SK-N-SH (cell line): ENCODE data around the gene RUNDC3A. TPM values are rescaled to one million over a fixed set of nuclear protein-coding genes. Genes with fewer than 3 reads are reported as not detected.

Experiments used
- CTCF ChIA-PET: fragments of 300-600, 350-600 bp; formaldehyde crosslinking; extraction: SDS; loops from one replicate; lab custom pipeline; 2021; lab: Yijun Ruan, JAX
- POLR2A ChIA-PET: fragments of 350-600 bp; sonication (Branson Sonifier 250); formaldehyde crosslinking; extraction: SDS; loops from one replicate; lab custom pipeline; 2020; ENCODE audit warnings: antibody characterized with exemption, inconsistent platforms; lab: Yijun Ruan, JAX
- DNase-seq: peaks from one replicate; pipeline ENCODE4 v3.0.0; 2012
- H2AFZ ChIP-seq: fragments of 200-600 bp; sonication (generic); 2 replicates; pipeline ENCODE4 v1.8.1; 2016; ENCODE audit warnings: antibody characterized with exemption, mild to moderate bottlenecking, low read depth
- H3F3A ChIP-seq: fragments of 200-600 bp; sonication (generic); replicated peaks from 2 replicates; pipeline ENCODE3; 2016; ENCODE audit warnings: antibody characterized with exemption, mild to moderate bottlenecking; ENCODE audit not compliant: insufficient read depth
- H3K27ac ChIP-seq, 2 experiments: fragments of 200-500 bp in 1 of 2; fragments of 200-600 bp in 1 of 2; sonication (Bioruptor generic) in 1 of 2; sonication (generic), shearing (Covaris generic) in 1 of 2; 2 replicates each; pipeline versions ENCODE4 v1.5.1 to v1.6.1; 2014 to 2016; ENCODE audit warnings: low read depth in 2 of 2, inconsistent platforms in 1 of 2, low read length in 1 of 2, mild to moderate bottlenecking in 1 of 2, mixed read lengths in 1 of 2
- H3K27me3 ChIP-seq: fragments of 200-600 bp; sonication (generic), shearing (Covaris generic); 2 replicates; pipeline ENCODE4 v1.6.1; 2016; ENCODE audit warnings: mixed run types; ENCODE audit not compliant: insufficient read depth
- H3K36me3 ChIP-seq, 2 experiments: fragments of 200-500 bp in 1 of 2; fragments of 200-600 bp in 1 of 2; sonication (Bioruptor generic) in 1 of 2; sonication (generic) in 1 of 2; replicated peaks in 1 of 2; 2 replicates each; pipeline versions ENCODE3 to v1.5.1; 2014 to 2016; ENCODE audit warnings: low read length in 1 of 2, mild to moderate bottlenecking in 1 of 2; ENCODE audit not compliant: insufficient read depth in 2 of 2, control insufficient read depth in 1 of 2
- H3K4me1 ChIP-seq, 2 experiments: fragments of 200-500 bp in 1 of 2; fragments of 200-600 bp in 1 of 2; sonication (Bioruptor generic) in 1 of 2; sonication (generic), shearing (Covaris generic) in 1 of 2; 2 replicates each; pipeline versions ENCODE4 v1.5.1 to v1.6.1; 2014 to 2016; ENCODE audit warnings: low read depth in 1 of 2, low read length in 1 of 2, mixed run types in 1 of 2; ENCODE audit not compliant: insufficient read depth in 2 of 2, control insufficient read depth in 1 of 2
- H3K4me2 ChIP-seq: fragments of 200-600 bp; sonication (generic), shearing (Covaris generic); 2 replicates; pipeline ENCODE4 v1.6.1; 2017; ENCODE audit warnings: mixed run types
- H3K4me3 ChIP-seq, 2 experiments: fragments of 200-500 bp in 1 of 2; fragments of 200-600 bp in 1 of 2; sonication (Bioruptor generic) in 1 of 2; sonication (generic), shearing (Covaris generic) in 1 of 2; 2 replicates each; pipeline versions ENCODE4 v1.5.1 to v1.8.1; 2014 to 2016; ENCODE audit warnings: low read depth in 2 of 2, inconsistent platforms in 1 of 2, low read length in 1 of 2, mild to moderate bottlenecking in 1 of 2, mixed read lengths in 1 of 2, moderate library complexity in 1 of 2
- H3K79me2 ChIP-seq: fragments of 200-600 bp; sonication (generic); 2 replicates; pipeline ENCODE4 v1.8.1; 2017; ENCODE audit warnings: mild to moderate bottlenecking; ENCODE audit not compliant: insufficient read depth
- H3K9ac ChIP-seq: fragments of 200-600 bp; sonication (generic); 2 replicates; pipeline ENCODE4 v1.6.1; 2017; ENCODE audit warnings: mixed run types
- H3K9me2 ChIP-seq: fragments of 200-600 bp; sonication (generic); 2 replicates; pipeline ENCODE4 v1.6.1; 2017; ENCODE audit warnings: mixed run types
- H3K9me3 ChIP-seq: fragments of 200-600 bp; sonication (generic); 2 replicates; pipeline ENCODE4 v1.6.1; 2017; ENCODE audit warnings: mixed run types, mild to moderate bottlenecking, moderate library complexity
- H4K20me1 ChIP-seq: fragments of 200-600 bp; sonication (generic); 2 replicates; pipeline ENCODE4 v1.6.1; 2017; ENCODE audit warnings: mild to moderate bottlenecking, mixed run types; ENCODE audit not compliant: insufficient read depth
- CHD2 ChIP-seq: fragments of 150-350 bp; IDR thresholded peaks from 2 replicates; pipeline ENCODE4 v1.6.1; 2018; ENCODE audit warnings: low read length; ENCODE audit not compliant: partially characterized antibody
- ELF1 ChIP-seq: IDR thresholded peaks from 2 replicates; pipeline ENCODE4 v1.4.0; 2012
- EP300 ChIP-seq, 2 experiments: IDR thresholded peaks; 2 replicates each; pipeline versions ENCODE4 v1.4.0 to v1.6.1; 2012; ENCODE audit warnings: borderline replicate concordance in 1 of 2, low read depth in 1 of 2, low read length in 1 of 2
- FOSL2 ChIP-seq: IDR thresholded peaks from 2 replicates; pipeline ENCODE4 v1.4.0; 2012; ENCODE audit warnings: low read depth, mild to moderate bottlenecking, moderate library complexity, borderline replicate concordance
- IRF3 ChIP-seq: fragments of 150-350 bp; IDR thresholded peaks from 2 replicates; pipeline ENCODE4 v1.6.1; 2016; ENCODE audit warnings: mild to moderate bottlenecking, low read depth, low read length
- JUND ChIP-seq: IDR thresholded peaks from 2 replicates; pipeline ENCODE4 v1.4.0; 2012
- MAX ChIP-seq: IDR thresholded peaks from 2 replicates; pipeline ENCODE4 v1.4.0; 2012; ENCODE audit warnings: low read depth
- MEF2A ChIP-seq: IDR thresholded peaks from 2 replicates; pipeline ENCODE4 v1.4.0; 2012; ENCODE audit warnings: low read depth, borderline replicate concordance
- NFIC ChIP-seq: IDR thresholded peaks from 2 replicates; pipeline ENCODE4 v1.4.0; 2012; ENCODE audit warnings: borderline replicate concordance
- POLR2AphosphoS5 ChIP-seq: IDR thresholded peaks from 2 replicates; pipeline ENCODE4 v1.6.1; 2012; ENCODE audit warnings: low read depth, low read length
- RAD21 ChIP-seq: IDR thresholded peaks from 2 replicates; pipeline ENCODE4 v1.6.1; 2012; ENCODE audit warnings: mild to moderate bottlenecking, low read length
- RCOR1 ChIP-seq: fragments of 150-350 bp; IDR thresholded peaks from 2 replicates; pipeline ENCODE4 v1.6.1; 2017; ENCODE audit warnings: antibody characterized with exemption, low read length
- REST ChIP-seq: IDR thresholded peaks from 2 replicates; pipeline ENCODE4 v1.6.1; 2012; ENCODE audit warnings: mild to moderate bottlenecking, low read depth, low read length, moderate library complexity
- RFX5 ChIP-seq: IDR thresholded peaks from 2 replicates; pipeline ENCODE4 v1.6.1; 2012; ENCODE audit warnings: mild to moderate bottlenecking, improper control_type of control experiment, low read length
- RXRA ChIP-seq: IDR thresholded peaks from 2 replicates; pipeline ENCODE4 v1.4.0; 2012; ENCODE audit warnings: low read depth, mild to moderate bottlenecking, borderline replicate concordance
- TAF1 ChIP-seq: IDR thresholded peaks from 2 replicates; pipeline ENCODE4 v1.6.1; 2012; ENCODE audit warnings: low read depth, mild to moderate bottlenecking, low read length, moderate library complexity, borderline replicate concordance
- TCF12 ChIP-seq: IDR thresholded peaks from 2 replicates; pipeline ENCODE4 v1.4.0; 2012
- TEAD4 ChIP-seq: IDR thresholded peaks from 2 replicates; pipeline ENCODE4 v1.4.0; 2012; ENCODE audit warnings: mild to moderate bottlenecking, borderline replicate concordance; ENCODE audit not compliant: insufficient read depth
- YY1 ChIP-seq: IDR thresholded peaks from 2 replicates; pipeline ENCODE4 v1.4.0; 2012; ENCODE audit warnings: low read depth, mild to moderate bottlenecking
- WGBS: methylation state at CpG from one replicate; pipeline ENCODE4 v1.1.6; 2017; ENCODE audit warnings: low lambda C conversion rate; 5-methylcytosine and 5-hydroxymethylcytosine counted together
- polyA plus RNA-seq, 3 experiments: library from polyadenylated mRNA; depleted of rRNA; stranded (reverse); fragments of >200 nt; gene quantifications; 2 replicates each; pipeline ENCODE4 v1.2.3, GENCODE V29; 2012
- TF ChIP-seq, protein P1 (sequence below): IDR thresholded peaks from 2 replicates; pipeline ENCODE4 v1.4.0; 2012; ENCODE audit warnings: low read depth, borderline replicate concordance

RUNDC3A gene
- polyA plus RNA-seq, 1 of the 3 experiments (the other 2 are of a cell fraction), result 8.9 TPM

- 92% methylated on average over 35 of the region's 77 CpGs for WGBS
- H3K4me3 ChIP-seq, result no peak overlapping the region
- no peaks in the 10 kb centered on the region for H3F3A ChIP-seq
- H3K4me2 ChIP-seq, result no peak overlapping the region
- ChIA-PET CTCF (interaction anchor here (0.7 to 2.6 kb wide), 3 partner anchors 8 to 22 kb away, joined by 3 to 12 read pairs (median 3); partner anchors contain the start of genes FAM171A2 and GRN), POLR2A (no interaction called here)
- no peak for TF ChIP-seq POLR2AphosphoS5
- no peak for TF ChIP-seq ELF1
- TF ChIP-seq RCOR1, result no peak
- no peak for TF ChIP-seq NFIC
- TF ChIP-seq RFX5, result no peak
- no peak for TF ChIP-seq JUND
- TF ChIP-seq IRF3, result no peak
- TF ChIP-seq EP300 (IDR thresholded peaks at IDR 0.05; ENCODE audit: borderline replicate concordance in 1 of 2, low read depth in 1 of 2, low read length in 1 of 2), result no peak
- no peak for TF ChIP-seq TCF12
- TF ChIP-seq TEAD4, result no peak
- TF ChIP-seq TAF1, result no peak
- TF ChIP-seq CHD2, result no peak
- no peak for TF ChIP-seq YY1
- no peak for TF ChIP-seq MEF2A
- no peak for TF ChIP-seq RAD21
- no peak for TF ChIP-seq RXRA
- TF ChIP-seq, protein P1, sequence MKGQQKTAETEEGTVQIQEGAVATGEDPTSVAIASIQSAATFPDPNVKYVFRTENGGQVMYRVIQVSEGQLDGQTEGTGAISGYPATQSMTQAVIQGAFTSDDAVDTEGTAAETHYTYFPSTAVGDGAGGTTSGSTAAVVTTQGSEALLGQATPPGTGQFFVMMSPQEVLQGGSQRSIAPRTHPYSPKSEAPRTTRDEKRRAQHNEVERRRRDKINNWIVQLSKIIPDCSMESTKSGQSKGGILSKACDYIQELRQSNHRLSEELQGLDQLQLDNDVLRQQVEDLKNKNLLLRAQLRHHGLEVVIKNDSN, result no peak
- no peak for TF ChIP-seq MAX
- no peak for TF ChIP-seq REST
- no peak for TF ChIP-seq FOSL2
- H3K9ac ChIP-seq, result no peak overlapping the region
- H3K27me3 ChIP-seq, result no peaks in the 10 kb centered on the region
- DNase-seq, result no peak
- H3K36me3 ChIP-seq, result peaks cover 0 to 30% of the 10 kb centered on the region in 2 experiments
- H3K9me2 ChIP-seq, result no peaks in the 10 kb centered on the region
- H3K79me2 ChIP-seq, result no peaks in the 10 kb centered on the region
- H3K27ac ChIP-seq, result no peak overlapping the region
- H3K9me3 ChIP-seq, result no peaks in the 10 kb centered on the region
- H3K4me1 ChIP-seq, result no peaks in the 10 kb centered on the region; a peak in 1 of 4 replicates
- no peak overlapping the region for H2AFZ ChIP-seq
- no peaks in the 10 kb centered on the region for H4K20me1 ChIP-seq
These were observed 46.5 kb downstream of the RUNDC3A start for GRCh38 chr17:44354582-44355561.
